ENCODE data around the gene EEF1AKMT1.

Gene EEF1AKMT1

GRCh38 chr13:20782116-20782708 lies 8.5 kb upstream of the EEF1AKMT1 start:
- TF ChIP-seq CTCF (IDR thresholded peaks at IDR 0.05; ENCODE audit: extremely low read depth, insufficient read depth, missing control alignments), result no peak
- in situ Hi-C loops (cut with MboI; ENCODE audit: low pct_unique_long_range_greater_than_20kb, low sequenced_read_pairs, unreplicated experiment), result no loop called here
- peak; percentile 12 for DNase-seq (ENCODE audit: low spot score)

GRCh38 chr13:20780317-20780716 lies 6.6 kb upstream of the EEF1AKMT1 start:
- DNase-seq (ENCODE audit: low spot score), result no peak
- in situ Hi-C loops (cut with MboI; ENCODE audit: low pct_unique_long_range_greater_than_20kb, low sequenced_read_pairs, unreplicated experiment), result no loop called here
- TF ChIP-seq CTCF (IDR thresholded peaks at IDR 0.05; ENCODE audit: extremely low read depth, insufficient read depth, missing control alignments), result no peak

- no peak for TF ChIP-seq CTCF (IDR thresholded peaks at IDR 0.05; ENCODE audit: extremely low read depth, insufficient read depth, missing control alignments)
- no peak for DNase-seq (ENCODE audit: low spot score)
- in situ Hi-C loops (cut with MboI; ENCODE audit: low pct_unique_long_range_greater_than_20kb, low sequenced_read_pairs, unreplicated experiment), result no loop called here
Observed at GRCh38 chr13:20779405-20779804, 5.6 kb upstream of the EEF1AKMT1 start.

DNA sequence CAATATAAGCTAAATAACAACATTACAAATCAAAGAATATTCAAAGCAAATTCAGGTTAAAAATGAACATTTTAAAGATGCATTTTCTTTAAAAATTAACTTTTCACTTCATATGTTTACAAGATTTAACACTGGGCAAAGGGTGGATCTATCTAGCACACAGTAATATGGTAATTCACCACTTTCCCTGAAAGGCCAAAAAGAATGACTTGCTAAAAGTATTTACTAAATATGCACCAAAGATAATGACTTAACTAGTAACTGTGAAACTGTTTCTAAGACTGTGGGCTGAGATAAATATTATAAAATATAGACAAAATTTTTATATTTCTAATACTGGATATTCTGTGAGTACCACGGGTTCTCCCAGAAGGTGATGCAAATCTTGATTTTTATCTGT lies 4.5 kb upstream of the EEF1AKMT1 start:
- DNase-seq (ENCODE audit: low spot score), result no peak
- no peak for TF ChIP-seq CTCF (IDR thresholded peaks at IDR 0.05; ENCODE audit: extremely low read depth, insufficient read depth, missing control alignments)
- in situ Hi-C loops (cut with MboI; ENCODE audit: low pct_unique_long_range_greater_than_20kb, low sequenced_read_pairs, unreplicated experiment), result no loop called here

GRCh38 chr13:20776751-20777150 lies 3.0 kb upstream of the EEF1AKMT1 start:
- in situ Hi-C loops (cut with MboI; ENCODE audit: low pct_unique_long_range_greater_than_20kb, low sequenced_read_pairs, unreplicated experiment), result no loop called here
- no peak for TF ChIP-seq CTCF (IDR thresholded peaks at IDR 0.05; ENCODE audit: extremely low read depth, insufficient read depth, missing control alignments)
- no peak for DNase-seq (ENCODE audit: low spot score)

GRCh38 chr13:20775961-20776360 lies 2.2 kb upstream of the EEF1AKMT1 start:
- no peak for TF ChIP-seq CTCF (IDR thresholded peaks at IDR 0.05; ENCODE audit: extremely low read depth, insufficient read depth, missing control alignments)
- in situ Hi-C loops (cut with MboI; ENCODE audit: low pct_unique_long_range_greater_than_20kb, low sequenced_read_pairs, unreplicated experiment), result no loop called here
- DNase-seq (ENCODE audit: low spot score), result no peak

- TF ChIP-seq CTCF (IDR thresholded peaks at IDR 0.05; ENCODE audit: extremely low read depth, insufficient read depth, missing control alignments), result no peak
- in situ Hi-C loops (cut with MboI; ENCODE audit: low pct_unique_long_range_greater_than_20kb, low sequenced_read_pairs, unreplicated experiment), result no loop called here
- DNase-seq (ENCODE audit: low spot score), result no peak
Observed at GRCh38 chr13:20774746-20775145, 985 bp upstream of the EEF1AKMT1 start.

All from GM13977 (cell line).